Prostate gland (tissue), 2 donors: Measurements from ENCODE around the gene WWC2. TPM values are rescaled to one million over a fixed set of nuclear protein-coding genes. Genes with fewer than 3 reads are reported as not detected.

Experiments
- DNase-seq: peaks from one replicate; pipeline ENCODE4 v3.0.0-alpha.2; 2019; ENCODE audit warnings: low spot score
- H3K27ac ChIP-seq, 2 donors: fragments of 200-600 bp; sonication (generic); 2 replicates each; pipeline ENCODE4 v1.5.1; 2017 to 2019
- H3K27me3 ChIP-seq: fragments of 200-600 bp; sonication (generic); replicated peaks from 2 replicates; pipeline ENCODE4 v1.5.1; 2019; ENCODE audit not compliant: insufficient read depth
- H3K36me3 ChIP-seq, 2 donors: fragments of 200-600 bp; sonication (generic); 1 replicate in 1 of 2; 2 replicates in 1 of 2; pipeline versions ENCODE4 v1.5.1 to v1.8.1; 2017 to 2019
- H3K4me1 ChIP-seq: fragments of 200-600 bp; sonication (generic); replicated peaks from 2 replicates; pipeline ENCODE4 v1.5.1; 2019
- H3K4me3 ChIP-seq, 2 donors: fragments of 200-600 bp; sonication (generic); 2 replicates each; pipeline ENCODE4 v1.5.1; 2017 to 2019
- H3K9me3 ChIP-seq: fragments of 200-600 bp; sonication (generic); 2 replicates; pipeline ENCODE4 v1.5.1; 2017
- POLR2A ChIP-seq: fragments of 450-650 bp; IDR thresholded peaks from one replicate; pipeline ENCODE4 v1.6.1; 2016; ENCODE audit warnings: antibody characterized with exemption, mild to moderate bottlenecking
- POLR2AphosphoS5 ChIP-seq: sonication (generic); formaldehyde crosslinking; IDR thresholded peaks from one replicate; pipeline ENCODE4 v1.6.1; 2017; ENCODE audit warnings: antibody characterized with exemption
- WGBS: methylation state at CpG from one replicate; pipeline ENCODE4 v1.1.5; 2018; 5-methylcytosine and 5-hydroxymethylcytosine counted together
- intact Hi-C: fragments of 100-400 bp; cut with DNase I; formaldehyde crosslinking; loops from one replicate; pipeline ENCODE4 v1.14.2; 2022
- total RNA-seq, 2 donors: library from RNA; depleted of rRNA; stranded (reverse); fragments of >200 nt; gene quantifications; one replicate each; pipeline ENCODE4 v1.1.0, GENCODE V29; 2016
- TF ChIP-seq, protein P1 (sequence below), 4 experiments: fragments of 200-600 bp in 2 of 4; fragments of 450-650 bp in 2 of 4; sonication (generic) in 2 of 4; IDR thresholded peaks; 1 replicate in 3 of 4; 2 replicates in 1 of 4; pipeline ENCODE4 v1.5.1; 2016 to 2019; ENCODE audit warnings: antibody characterized with exemption in 4 of 4, mild to moderate bottlenecking in 2 of 4, moderate library complexity in 2 of 4

The WWC2 gene
- total RNA-seq, 2 donors from 2014 or later: 17.6 to 44.1 TPM

DNA sequence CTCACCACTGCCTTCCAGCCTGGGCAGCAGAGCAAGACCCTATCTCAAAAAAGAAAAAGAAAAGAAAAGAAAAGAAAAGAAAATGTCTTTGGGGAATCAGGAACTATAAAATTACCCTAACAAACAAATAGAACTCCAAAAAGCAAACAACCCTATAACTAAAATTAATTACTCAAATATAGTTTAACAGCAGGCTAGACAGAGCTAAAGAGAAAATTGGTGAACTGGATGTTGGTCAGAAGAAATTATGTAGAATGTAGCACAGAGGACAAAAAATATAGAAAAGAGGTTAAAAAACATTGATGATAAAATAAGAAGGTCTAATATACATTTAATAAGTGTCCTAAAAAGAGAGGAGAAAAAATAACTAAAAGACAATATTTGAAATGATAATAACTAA, 27.8 kb upstream of the WWC2 start:
- TF ChIP-seq POLR2AphosphoS5: no peak
- TF ChIP-seq POLR2A: no peak
- TF ChIP-seq, protein P1, sequence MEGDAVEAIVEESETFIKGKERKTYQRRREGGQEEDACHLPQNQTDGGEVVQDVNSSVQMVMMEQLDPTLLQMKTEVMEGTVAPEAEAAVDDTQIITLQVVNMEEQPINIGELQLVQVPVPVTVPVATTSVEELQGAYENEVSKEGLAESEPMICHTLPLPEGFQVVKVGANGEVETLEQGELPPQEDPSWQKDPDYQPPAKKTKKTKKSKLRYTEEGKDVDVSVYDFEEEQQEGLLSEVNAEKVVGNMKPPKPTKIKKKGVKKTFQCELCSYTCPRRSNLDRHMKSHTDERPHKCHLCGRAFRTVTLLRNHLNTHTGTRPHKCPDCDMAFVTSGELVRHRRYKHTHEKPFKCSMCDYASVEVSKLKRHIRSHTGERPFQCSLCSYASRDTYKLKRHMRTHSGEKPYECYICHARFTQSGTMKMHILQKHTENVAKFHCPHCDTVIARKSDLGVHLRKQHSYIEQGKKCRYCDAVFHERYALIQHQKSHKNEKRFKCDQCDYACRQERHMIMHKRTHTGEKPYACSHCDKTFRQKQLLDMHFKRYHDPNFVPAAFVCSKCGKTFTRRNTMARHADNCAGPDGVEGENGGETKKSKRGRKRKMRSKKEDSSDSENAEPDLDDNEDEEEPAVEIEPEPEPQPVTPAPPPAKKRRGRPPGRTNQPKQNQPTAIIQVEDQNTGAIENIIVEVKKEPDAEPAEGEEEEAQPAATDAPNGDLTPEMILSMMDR (IDR thresholded peaks at IDR 0.05): no peak
- no peak overlapping the region for H3K4me3 ChIP-seq
- no peaks in the 10 kb centered on the region for H3K9me3 ChIP-seq
- DNase-seq: no peak
- H3K27ac ChIP-seq: no peak overlapping the region
- H3K36me3 ChIP-seq: no peaks in the 10 kb centered on the region
- intact Hi-C loops: loop anchor here (5.0 kb wide), 1 partner anchor 134 kb away; no protein-coding TSS in a partner anchor
- H3K27me3 ChIP-seq: no peaks in the 10 kb centered on the region
- H3K4me1 ChIP-seq: no peaks in the 10 kb centered on the region

DNA sequence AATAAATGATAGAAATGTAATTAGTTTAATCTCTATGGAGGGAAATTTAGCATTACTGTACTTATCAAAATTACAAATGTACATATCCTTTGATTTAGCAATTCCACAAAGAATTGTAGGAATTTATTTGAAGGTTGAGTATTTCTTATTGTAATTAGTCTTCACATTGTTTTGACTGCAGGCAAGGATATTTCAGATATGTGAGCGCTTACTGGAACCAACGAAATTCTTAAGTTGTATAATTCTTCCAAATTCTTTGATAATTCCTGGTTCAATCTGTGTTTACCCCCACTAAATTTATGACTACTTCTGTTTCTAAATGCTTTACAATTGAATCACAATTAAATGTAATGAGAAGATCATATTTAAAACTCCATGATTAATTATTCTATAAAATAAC, 26.9 kb upstream of the WWC2 start:
- Histone ChIP-seq H3K36me3 (no peaks in the 10 kb centered on the region), H3K27ac (no peak overlapping the region), H3K4me1 (no peaks in the 10 kb centered on the region), H3K9me3 (no peaks in the 10 kb centered on the region), H3K27me3 (no peaks in the 10 kb centered on the region), H3K4me3 (no peak overlapping the region)
- WGBS: 97% methylated on average over 2 of the region's 2 CpGs
- DNase-seq: no peak
- no peak for TF ChIP-seq POLR2A
- TF ChIP-seq, protein P1 (IDR thresholded peaks at IDR 0.05): no peak
- no peak for TF ChIP-seq POLR2AphosphoS5
- intact Hi-C loops: loop anchor here (5.0 kb wide), 1 partner anchor 135 kb away; no protein-coding TSS in a partner anchor

DNA sequence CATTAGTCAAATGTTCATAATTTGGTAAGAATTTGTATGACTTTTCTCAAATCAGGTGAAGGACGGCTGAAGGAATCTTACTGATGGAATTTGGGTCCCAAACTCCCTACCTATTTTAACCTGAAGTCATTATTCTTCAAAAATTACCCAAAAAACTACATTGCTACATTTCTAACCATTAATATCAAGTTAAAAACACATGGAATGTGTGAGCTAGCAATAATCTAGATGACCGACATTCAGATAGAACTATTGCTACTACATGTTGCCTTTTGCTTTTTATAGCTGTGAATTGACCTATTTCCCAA, 25.3 kb upstream of the WWC2 start:
- Histone ChIP-seq H3K9me3 (no peaks in the 10 kb centered on the region), H3K36me3 (no peaks in the 10 kb centered on the region), H3K27ac (no peak overlapping the region), H3K27me3 (no peaks in the 10 kb centered on the region), H3K4me3 (no peak overlapping the region), H3K4me1 (no peaks in the 10 kb centered on the region)
- WGBS: 25% methylated on average over 2 of the region's 2 CpGs
- DNase-seq: no peak
- TF ChIP-seq POLR2AphosphoS5 (no peak), POLR2A (no peak)
- TF ChIP-seq, protein P1 (IDR thresholded peaks at IDR 0.05): no peak
- intact Hi-C loops: loop anchor here (1.0 to 5.0 kb wide), 3 partner anchors 136 to 189 kb away; no protein-coding TSS in a partner anchor

DNA sequence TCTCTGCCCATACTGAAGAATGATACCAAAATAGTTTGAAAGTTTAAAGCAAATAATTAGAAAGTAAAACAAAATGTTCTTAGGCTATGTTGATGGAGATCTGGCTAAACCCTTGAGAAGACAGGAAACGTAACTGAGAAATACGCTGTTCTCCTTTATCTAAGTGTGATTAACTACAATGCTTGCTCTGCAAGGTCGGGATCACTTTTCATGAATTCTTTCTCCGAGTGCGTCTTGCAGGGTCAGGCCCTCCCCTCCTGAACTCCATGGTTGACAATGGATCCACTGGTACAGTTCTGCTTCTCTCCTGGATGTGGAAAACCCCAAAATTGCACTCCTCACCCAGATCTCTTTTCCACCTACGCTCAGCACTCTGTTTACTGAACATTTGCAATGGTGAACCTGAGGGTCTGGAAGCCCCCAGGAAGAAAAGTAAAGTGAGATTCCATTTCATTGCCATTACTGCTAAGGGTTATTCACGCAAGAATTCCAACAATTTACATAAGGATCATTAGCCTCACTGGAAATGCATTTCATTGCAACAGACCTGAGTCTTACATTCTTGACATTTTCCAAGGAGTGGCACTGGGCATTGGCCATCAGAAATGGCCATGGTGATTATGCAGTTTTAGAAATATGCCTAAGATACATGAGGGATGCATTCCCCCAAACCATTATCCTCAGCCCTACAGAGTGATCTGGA, 24.6 kb upstream of the WWC2 start:
- Histone ChIP-seq H3K9me3 (no peaks in the 10 kb centered on the region), H3K27me3 (no peaks in the 10 kb centered on the region), H3K4me3 (no peak overlapping the region), H3K27ac (no peak overlapping the region), H3K4me1 (no peaks in the 10 kb centered on the region), H3K36me3 (no peaks in the 10 kb centered on the region)
- intact Hi-C loops: loop anchor here (2.0 to 5.0 kb wide), 2 partner anchors 137 to 182 kb away; no protein-coding TSS in a partner anchor
- WGBS: 79% methylated on average over 7 of the region's 7 CpGs
- no peak for DNase-seq
- no peak for TF ChIP-seq POLR2AphosphoS5
- TF ChIP-seq, protein P1 (IDR thresholded peaks at IDR 0.05): no peak
- TF ChIP-seq POLR2A: no peak

DNA sequence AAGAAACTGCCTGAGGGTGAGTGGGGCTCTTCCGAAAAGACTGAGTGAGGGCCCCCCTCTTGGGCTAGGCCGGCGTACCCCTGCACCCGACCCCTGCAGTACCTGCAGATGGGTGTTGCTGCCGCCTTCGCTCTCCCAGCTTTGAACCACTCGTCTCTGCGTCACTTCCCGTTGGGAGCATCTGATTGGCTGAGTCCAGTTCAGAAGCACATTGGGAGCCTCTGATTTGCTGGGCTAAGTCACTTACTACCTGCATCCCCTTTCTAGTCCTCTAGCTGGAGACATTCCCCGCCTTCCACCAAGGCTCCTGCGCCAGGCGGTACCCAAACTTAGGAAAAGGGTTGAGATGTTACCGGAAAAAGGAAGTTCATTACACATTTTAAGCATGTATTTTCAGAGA, 20.4 kb upstream of the WWC2 start:
- H3K4me1 ChIP-seq: no peaks in the 10 kb centered on the region
- no peaks in the 10 kb centered on the region for H3K36me3 ChIP-seq
- 93% methylated on average over 13 of the region's 13 CpGs for WGBS
- H3K9me3 ChIP-seq: no peaks in the 10 kb centered on the region
- TF ChIP-seq, protein P1 (IDR thresholded peaks at IDR 0.05): no peak
- TF ChIP-seq POLR2A (no peak), POLR2AphosphoS5 (no peak)
- H3K27ac ChIP-seq: no peak overlapping the region
- H3K27me3 ChIP-seq: no peaks in the 10 kb centered on the region
- DNase-seq: no peak
- intact Hi-C loops: no loop called here
- no peak overlapping the region for H3K4me3 ChIP-seq
